IMR-90 (cell line): ENCODE measurements around the gene STEEP1. TPM values are rescaled to one million over a fixed set of nuclear protein-coding genes. Genes with fewer than 3 reads are reported as not detected.

ENCODE experiments used
- ATAC-seq: fragments of 200-7000 bp; cut with Tn5 transposase; 2 replicates; pipeline ENCODE4 v1.9.1; 2020; ENCODE audit warnings: low read depth, mild to moderate bottlenecking, moderate library complexity
- BruUV-seq: library from RNA; stranded (reverse); fragments of 400-500 nt; replicated peaks from 2 replicates; lab custom pipeline; 2021; lab: Mats Ljungman, UMichigan
- CTCF ChIA-PET: fragments of 300-600 bp; formaldehyde crosslinking; extraction: SDS; loops from one replicate; lab custom pipeline; 2021; ENCODE audit warnings: antibody characterized with exemption; lab: Yijun Ruan, JAX
- POLR2A ChIA-PET: fragments of 300-600 bp; sonication (Branson Sonifier 250); formaldehyde crosslinking; loops from one replicate; lab custom pipeline; 2022; ENCODE audit warnings: antibody characterized with exemption; ENCODE audit not compliant: unreplicated experiment; lab: Charles Lee
- DNase-seq: peaks from one replicate; pipeline ENCODE4 v3.0.0; 2013
- H2AFZ ChIP-seq: replicated peaks from 2 replicates; pipeline ENCODE3; 2013; ENCODE audit warnings: low read length, mild to moderate bottlenecking; ENCODE audit not compliant: poor library complexity
- H2AK5ac ChIP-seq: 2 replicates; pipeline ENCODE4 v1.6.1; 2013; ENCODE audit warnings: low read depth, low read length, inconsistent platforms
- H2AK9ac ChIP-seq: replicated peaks from 2 replicates; pipeline ENCODE3; 2013; ENCODE audit warnings: mild to moderate bottlenecking, low read depth, low read length, moderate library complexity; ENCODE audit not compliant: poor library complexity
- H2BK120ac ChIP-seq: 2 replicates; pipeline ENCODE4 v1.6.1; 2013; ENCODE audit warnings: low read depth, low read length, inconsistent platforms
- H2BK15ac ChIP-seq: 3 replicates; pipeline ENCODE4 v1.6.1; 2013; ENCODE audit warnings: low read depth, low read length, inconsistent platforms
- H2BK20ac ChIP-seq: 2 replicates; pipeline ENCODE4 v1.6.1; 2013; ENCODE audit warnings: low read depth, mild to moderate bottlenecking, inconsistent platforms, low read length, moderate library complexity
- H2BK5ac ChIP-seq: 2 replicates; pipeline ENCODE4 v1.6.1; 2013; ENCODE audit warnings: mild to moderate bottlenecking, low read depth, low read length, inconsistent platforms; ENCODE audit not compliant: poor library complexity, severe bottlenecking
- H3K14ac ChIP-seq: replicated peaks from 2 replicates; pipeline ENCODE4 v1.6.1; 2013; ENCODE audit warnings: low read depth, low read length, inconsistent platforms
- H3K18ac ChIP-seq: 2 replicates; pipeline ENCODE4 v1.6.1; 2013; ENCODE audit warnings: low read depth, low read length, control low read depth
- H3K23ac ChIP-seq: 2 replicates; pipeline ENCODE4 v1.6.1; 2013; ENCODE audit warnings: low read depth, low read length, inconsistent platforms
- H3K27ac ChIP-seq: 2 replicates; pipeline ENCODE4 v1.5.1; 2013; ENCODE audit warnings: mild to moderate bottlenecking, control low read depth, low read length; ENCODE audit not compliant: insufficient read depth
- H3K27me3 ChIP-seq: 2 replicates; pipeline ENCODE4 v1.6.1; 2013; ENCODE audit warnings: low read length; ENCODE audit not compliant: control insufficient read depth, insufficient read depth
- H3K36me3 ChIP-seq: 2 replicates; pipeline ENCODE4 v1.6.1; 2013; ENCODE audit warnings: low read length, mixed read lengths; ENCODE audit not compliant: control insufficient read depth, insufficient read depth
- H3K4ac ChIP-seq: 2 replicates; pipeline ENCODE4 v1.6.1; 2013; ENCODE audit warnings: low read depth, low read length, inconsistent platforms
- H3K4me1 ChIP-seq: 2 replicates; pipeline ENCODE4 v1.6.1; 2013; ENCODE audit warnings: low read length, mixed read lengths; ENCODE audit not compliant: control insufficient read depth, insufficient read depth
- H3K4me2 ChIP-seq: 2 replicates; pipeline ENCODE4 v1.6.1; 2013; ENCODE audit warnings: low read depth, mild to moderate bottlenecking, control low read depth, low read length, moderate library complexity
- H3K4me3 ChIP-seq: 2 replicates; pipeline ENCODE4 v1.5.1; 2013; ENCODE audit warnings: low read depth, mild to moderate bottlenecking, control low read depth, low read length, moderate library complexity; ENCODE audit not compliant: insufficient read depth
- H3K56ac ChIP-seq: 2 replicates; pipeline ENCODE4 v1.6.1; 2013; ENCODE audit warnings: low read length, inconsistent platforms; ENCODE audit not compliant: insufficient read depth; ENCODE audit errors: extremely low read depth
- H3K79me1 ChIP-seq, 2 experiments: 2 replicates each; pipeline ENCODE4 v1.6.1; 2013; ENCODE audit warnings: low read length in 2 of 2, inconsistent platforms in 1 of 2, low read depth in 1 of 2
- H3K9ac ChIP-seq: 2 replicates; pipeline ENCODE4 v1.6.1; 2013; ENCODE audit warnings: low read depth, low read length, control low read depth
- H3K9me1 ChIP-seq: 2 replicates; pipeline ENCODE4 v1.6.1; 2013; ENCODE audit warnings: low read length, inconsistent platforms; ENCODE audit not compliant: insufficient read depth
- H3K9me3 ChIP-seq: 2 replicates; pipeline ENCODE4 v1.6.1; 2013; ENCODE audit warnings: low read length; ENCODE audit not compliant: control insufficient read depth, insufficient read depth
- H4K20me1 ChIP-seq: 2 replicates; pipeline ENCODE4 v1.6.1; 2013; ENCODE audit warnings: low read length, inconsistent platforms; ENCODE audit not compliant: insufficient read depth
- H4K5ac ChIP-seq: 2 replicates; pipeline ENCODE4 v1.6.1; 2013; ENCODE audit warnings: mild to moderate bottlenecking, low read depth, low read length, control low read depth
- H4K8ac ChIP-seq, 2 experiments: 2 replicates each; pipeline ENCODE4 v1.6.1; 2013; ENCODE audit warnings: low read depth in 2 of 2, low read length in 2 of 2, control low read depth in 1 of 2, inconsistent platforms in 1 of 2
- H4K91ac ChIP-seq: 2 replicates; pipeline ENCODE4 v1.6.1; 2013; ENCODE audit warnings: low read depth, low read length, inconsistent platforms; ENCODE audit not compliant: insufficient read depth
- CEBPB ChIP-seq: IDR thresholded peaks from 2 replicates; pipeline ENCODE4 v1.6.1; 2012; ENCODE audit warnings: low read depth, low read length, improper control_type of control experiment
- CHD1 ChIP-seq: IDR thresholded peaks from 2 replicates; pipeline ENCODE4 v1.6.1; 2012; ENCODE audit warnings: low read depth, low read length, improper control_type of control experiment
- FOS ChIP-seq: fragments of 150-350 bp; IDR thresholded peaks from 2 replicates; pipeline ENCODE4 v1.6.1; 2016; ENCODE audit warnings: low read depth, low read length
- MAZ ChIP-seq: IDR thresholded peaks from 2 replicates; pipeline ENCODE4 v1.6.1; 2012; ENCODE audit warnings: low read depth, mild to moderate bottlenecking, low read length, improper control_type of control experiment, moderate library complexity, borderline replicate concordance
- RCOR1 ChIP-seq: IDR thresholded peaks from 2 replicates; pipeline ENCODE4 v1.6.1; 2012; ENCODE audit warnings: mild to moderate bottlenecking, low read length, improper control_type of control experiment; ENCODE audit not compliant: insufficient replicate concordance
- RFX5 ChIP-seq: IDR thresholded peaks from 2 replicates; pipeline ENCODE4 v1.8.0; 2012; ENCODE audit warnings: low read depth, mild to moderate bottlenecking, low read length, moderate library complexity
- WGBS, 2 experiments: methylation state at CpG; one replicate each; pipeline versions ENCODE4 v1.1.5 to v1.1.7; 2013; ENCODE audit warnings: missing lambda C conversion rate in 2 of 2; ENCODE audit not compliant: insufficient read length in 1 of 2; ENCODE audit errors: extremely low coverage in 2 of 2; 5-methylcytosine and 5-hydroxymethylcytosine counted together
- dilution Hi-C: fragments of 300-500 bp; cut with HindIII; formaldehyde crosslinking; loops from one replicate; pipeline ENCODE4 v1.14.3; 2018; ENCODE audit warnings: low sequenced_read_pairs; ENCODE audit not compliant: unreplicated experiment
- in situ Hi-C: fragments of 300-500 bp; cut with MboI; formaldehyde crosslinking; loops from 3 replicates; pipeline ENCODE4 v1.14.3; 2019; ENCODE audit warnings: low sequenced_read_pairs, inconsistent platforms, mixed read lengths
- intact Hi-C: fragments of 100-400 bp; cut with micrococcal nuclease; formaldehyde crosslinking; loops from 2 replicates; pipeline ENCODE4 v1.10.0; 2022
- polyA plus RNA-seq, 3 experiments: library from polyadenylated mRNA; depleted of rRNA; stranded (reverse); fragments of >200 nt; gene quantifications; 2 replicates each; pipeline ENCODE4 v1.2.3, GENCODE V29; 2012; ENCODE audit warnings: low replicate concordance in 1 of 3
- total RNA-seq: library from RNA; depleted of rRNA; stranded (reverse); fragments of >200 nt; gene quantifications from 2 replicates; pipeline ENCODE4 v1.2.3, GENCODE V29; 2012
- TF ChIP-seq, protein P1 (sequence below): conservative IDR thresholded peaks from 2 replicates; pipeline ENCODE4 v1.5.1; 2012; ENCODE audit warnings: mild to moderate bottlenecking, low read depth, low read length, improper control_type of control experiment

Gene STEEP1
- total and polyA plus RNA-seq, 2 of the 4 experiments (the other 2 are of a cell fraction): 16.7 to 33.2 TPM

DNA sequence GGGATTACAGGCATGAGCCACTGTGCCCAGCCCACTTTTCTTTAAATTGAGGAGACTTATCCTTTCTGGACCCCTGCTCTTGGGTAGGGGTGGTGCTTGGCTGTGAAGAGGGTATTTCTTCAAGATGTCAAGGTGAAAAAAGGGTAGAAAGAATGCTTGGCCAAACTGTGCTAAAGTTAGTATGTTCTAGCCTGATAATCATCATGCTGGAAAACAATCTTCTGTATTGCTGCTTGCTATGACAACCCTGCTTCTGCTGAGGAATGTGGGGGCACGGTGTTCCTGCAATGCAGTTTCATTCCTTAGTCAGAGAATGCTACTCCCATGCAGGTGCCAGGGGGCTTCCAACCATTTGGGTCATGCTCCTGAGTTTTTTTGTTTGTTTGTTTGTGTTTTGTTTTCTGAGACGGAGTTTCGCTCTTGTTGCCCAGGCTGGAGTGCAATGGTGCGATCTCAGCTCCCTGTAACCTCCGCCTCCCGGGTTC is 5.2 kb upstream of the STEEP1 start:
- CTCF ChIA-PET: no interaction called here
- Histone ChIP-seq H2AK9ac (no peak overlapping the region), H3K4ac (no peak overlapping the region), H4K91ac (no peak overlapping the region), H2BK5ac (no peak overlapping the region), H2BK15ac (no peak overlapping the region), H2BK120ac (no peak overlapping the region), H2AK5ac (no peak overlapping the region), H3K36me3 (no peaks in the 10 kb centered on the region), H3K9ac (no peak overlapping the region), H3K4me2 (no peak overlapping the region), H3K79me1 (peaks cover 4 to 5% of the 10 kb centered on the region in 2 experiments; a peak in 1 of 4 replicates), H4K5ac (no peak overlapping the region), H3K27ac (no peak overlapping the region), H3K14ac (no peak overlapping the region), H3K9me3 (no peaks in the 10 kb centered on the region), H3K27me3 (no peaks in the 10 kb centered on the region), H3K18ac (no peak overlapping the region), H2BK20ac (no peak overlapping the region), H2AFZ (no peak overlapping the region), H3K4me3 (no peak overlapping the region), H3K4me1 (peaks cover 2% of the 10 kb centered on the region), H4K8ac (no peak overlapping the region), H3K56ac (no peak overlapping the region), H3K23ac (no peak overlapping the region), H3K9me1 (no peaks in the 10 kb centered on the region), H4K20me1 (no peaks in the 10 kb centered on the region)
- ATAC-seq (no peak), DNase-seq (no peak)
- dilution Hi-C loops (no loop called here), in situ Hi-C loops (no loop called here), intact Hi-C loops (no loop called here)
- POLR2A ChIA-PET: no interaction called here
- TF ChIP-seq RCOR1: no peak
- no peak for TF ChIP-seq RFX5
- TF ChIP-seq, protein P1, sequence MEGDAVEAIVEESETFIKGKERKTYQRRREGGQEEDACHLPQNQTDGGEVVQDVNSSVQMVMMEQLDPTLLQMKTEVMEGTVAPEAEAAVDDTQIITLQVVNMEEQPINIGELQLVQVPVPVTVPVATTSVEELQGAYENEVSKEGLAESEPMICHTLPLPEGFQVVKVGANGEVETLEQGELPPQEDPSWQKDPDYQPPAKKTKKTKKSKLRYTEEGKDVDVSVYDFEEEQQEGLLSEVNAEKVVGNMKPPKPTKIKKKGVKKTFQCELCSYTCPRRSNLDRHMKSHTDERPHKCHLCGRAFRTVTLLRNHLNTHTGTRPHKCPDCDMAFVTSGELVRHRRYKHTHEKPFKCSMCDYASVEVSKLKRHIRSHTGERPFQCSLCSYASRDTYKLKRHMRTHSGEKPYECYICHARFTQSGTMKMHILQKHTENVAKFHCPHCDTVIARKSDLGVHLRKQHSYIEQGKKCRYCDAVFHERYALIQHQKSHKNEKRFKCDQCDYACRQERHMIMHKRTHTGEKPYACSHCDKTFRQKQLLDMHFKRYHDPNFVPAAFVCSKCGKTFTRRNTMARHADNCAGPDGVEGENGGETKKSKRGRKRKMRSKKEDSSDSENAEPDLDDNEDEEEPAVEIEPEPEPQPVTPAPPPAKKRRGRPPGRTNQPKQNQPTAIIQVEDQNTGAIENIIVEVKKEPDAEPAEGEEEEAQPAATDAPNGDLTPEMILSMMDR: no peak
- TF ChIP-seq MAZ: no peak
- TF ChIP-seq CEBPB: no peak
- TF ChIP-seq CHD1: no peak
- no peak for TF ChIP-seq FOS
- 71% methylated on average over 6 of the region's 6 CpGs; no CpG with 5 or more reads in 1 of the 2 experiments for WGBS, 2 experiments
- no TSS peak for BruUV-seq
